IMR-90 (cell line): ENCODE measurements around the gene C1QTNF3.

Experiments used
- BHLHE40 ChIP-seq: fragments of 150-350 bp; IDR thresholded peaks from 2 replicates; pipeline ENCODE4 v1.6.1; 2016; ENCODE audit warnings: mild to moderate bottlenecking, low read depth, low read length
- ELK1 ChIP-seq: fragments of 150-350 bp; IDR thresholded peaks from 2 replicates; pipeline ENCODE4 v1.6.1; 2016; ENCODE audit warnings: low read depth, mild to moderate bottlenecking, low read length, moderate library complexity, borderline replicate concordance

GRCh38 chr5:33969572-33970452 is 73.2 kb downstream of the C1QTNF3 start:
- no peak for TF ChIP-seq BHLHE40
- TF ChIP-seq ELK1 = no peak
